Activated B cell treated with CpG ODN at 0.5 μM for 24 hours (primary cell): ENCODE results near the gene CTSL. TPM values are rescaled to one million over a fixed set of nuclear protein-coding genes. Genes with fewer than 3 reads are reported as not detected.
"Not testable (repeated sequence)": the region's sequence is repeated elsewhere in the genome, so short reads cannot be mapped to it uniquely, and the experiment has no call there.

Source experiments
- ATAC-seq: fragments of 200-7000 bp; cut with Tn5 transposase; one replicate; pipeline ENCODE4 v1.10.0; 2021; ENCODE audit warnings: low read depth, mild to moderate bottlenecking, moderate library complexity
- CTCF ChIA-PET: fragments of 350-600 bp; sonication (Branson Sonifier 250); formaldehyde crosslinking; loops from one replicate; lab custom pipeline; 2021; ENCODE audit warnings: antibody characterized with exemption; lab: Charles Lee
- POLR2A ChIA-PET: fragments of 350-600 bp; sonication (Branson Sonifier 250); formaldehyde crosslinking; loops from one replicate; lab custom pipeline; 2021; ENCODE audit warnings: antibody characterized with exemption; lab: Charles Lee
- DNase-seq: peaks from one replicate; pipeline ENCODE4 v3.0.0; 2022
- H3K27ac Mint-ChIP-seq: one replicate; pipeline ENCODE4 v1.8.0; 2020; ENCODE audit warnings: mixed read lengths
- H3K27me3 Mint-ChIP-seq: one replicate; pipeline ENCODE4 v1.8.0; 2021; ENCODE audit warnings: mixed read lengths
- H3K36me3 Mint-ChIP-seq: one replicate; pipeline ENCODE4 v1.8.0; 2021; ENCODE audit warnings: low read depth, mixed read lengths
- H3K4me1 Mint-ChIP-seq: one replicate; pipeline ENCODE4 v1.8.0; 2021; ENCODE audit warnings: mixed read lengths
- H3K4me3 Mint-ChIP-seq: one replicate; pipeline ENCODE4 v1.8.0; 2020; ENCODE audit warnings: mild to moderate bottlenecking, mixed read lengths
- H3K9me3 Mint-ChIP-seq: one replicate; pipeline ENCODE4 v1.8.0; 2020; ENCODE audit warnings: mixed read lengths
- CTCF ChIP-seq: fragments of 200-600 bp; IDR thresholded peaks from one replicate; pipeline ENCODE4 v1.8.0; 2022; ENCODE audit warnings: antibody characterized with exemption, mild to moderate bottlenecking
- intact Hi-C: fragments of 100-400 bp; cut with micrococcal nuclease; formaldehyde crosslinking; loops from one replicate; pipeline ENCODE4 v1.15.1; 2024
- total RNA-seq: library from RNA; stranded (reverse); gene quantifications from 2 replicates; pipeline ENCODE4 v1.2.3, GENCODE V29; 2022

The CTSL gene
- total RNA-seq, 1 donor from 2014 or later, result 0.49 TPM

- TF ChIP-seq CTCF, result no peak
- no peak overlapping the region for H3K4me3 Mint-ChIP-seq
- intact Hi-C loops, result no loop called here
- peaks cover 3% of the 10 kb centered on the region for H3K27me3 Mint-ChIP-seq
- ChIA-PET POLR2A (no interaction called here), CTCF (no interaction called here)
- H3K27ac Mint-ChIP-seq, result no peak overlapping the region
- H3K9me3 Mint-ChIP-seq, result peaks cover 9% of the 10 kb centered on the region
- H3K36me3 Mint-ChIP-seq, result no peaks in the 10 kb centered on the region
- DNase-seq (no peak), ATAC-seq (no peak)
- H3K4me1 Mint-ChIP-seq, result no peaks in the 10 kb centered on the region
These were observed 23.6 kb downstream of the CTSL start for GRCh38 chr9:87749335-87750035.

- H3K4me3 Mint-ChIP-seq, result no peak overlapping the region
- no peak overlapping the region for H3K27ac Mint-ChIP-seq
- ATAC-seq, result no peak
- intact Hi-C loops, result no loop called here
- no peak for TF ChIP-seq CTCF
- H3K9me3 Mint-ChIP-seq, result peaks cover 12% of the 10 kb centered on the region
- H3K4me1 Mint-ChIP-seq, result no peaks in the 10 kb centered on the region
- POLR2A ChIA-PET, result no interaction called here
- CTCF ChIA-PET, result no interaction called here
- no peak for DNase-seq
- H3K27me3 Mint-ChIP-seq, result peaks cover 3% of the 10 kb centered on the region
- H3K36me3 Mint-ChIP-seq, result no peaks in the 10 kb centered on the region
These were observed 24.8 kb downstream of the CTSL start for GRCh38 chr9:87750726-87751125.

GRCh38 chr9:87751423-87751822 lies 25.5 kb downstream of the CTSL start:
- Mint-ChIP-seq H3K4me3 (no peak overlapping the region), H3K9me3 (peaks cover 12% of the 10 kb centered on the region), H3K27ac (no peak overlapping the region), H3K4me1 (no peaks in the 10 kb centered on the region), H3K27me3 (peaks cover 3% of the 10 kb centered on the region), H3K36me3 (no peaks in the 10 kb centered on the region)
- ChIA-PET POLR2A (no interaction called here), CTCF (no interaction called here)
- DNase-seq (no peak), ATAC-seq (no peak)
- TF ChIP-seq CTCF, result no peak
- intact Hi-C loops, result no loop called here

- intact Hi-C loops, result no loop called here
- peaks cover 3% of the 10 kb centered on the region for H3K27me3 Mint-ChIP-seq
- ChIA-PET CTCF (no interaction called here), POLR2A (no interaction called here)
- ATAC-seq (no peak), DNase-seq (no peak)
- H3K4me1 Mint-ChIP-seq, result no peaks in the 10 kb centered on the region
- no peaks in the 10 kb centered on the region for H3K36me3 Mint-ChIP-seq
- no peak overlapping the region for H3K27ac Mint-ChIP-seq
- TF ChIP-seq CTCF, result no peak
- H3K4me3 Mint-ChIP-seq, result no peak overlapping the region
- peaks cover 12% of the 10 kb centered on the region for H3K9me3 Mint-ChIP-seq
These were observed 25.9 kb downstream of the CTSL start for GRCh38 chr9:87751868-87752267.

GRCh38 chr9:87753313-87753712 lies 27.4 kb downstream of the CTSL start:
- Mint-ChIP-seq H3K4me1 (no peaks in the 10 kb centered on the region), H3K27me3 (peaks cover 3% of the 10 kb centered on the region), H3K9me3 (peaks cover 12% of the 10 kb centered on the region), H3K27ac (no peak overlapping the region), H3K4me3 (no peak overlapping the region), H3K36me3 (no peaks in the 10 kb centered on the region)
- no peak for ATAC-seq
- CTCF ChIA-PET, result no interaction called here
- intact Hi-C loops, result no loop called here
- DNase-seq, result no peak
- no peak for TF ChIP-seq CTCF
- POLR2A ChIA-PET, result no interaction called here

- H3K4me1 Mint-ChIP-seq, H3K27me3 Mint-ChIP-seq, H3K36me3 Mint-ChIP-seq, H3K4me3 Mint-ChIP-seq, ATAC-seq, H3K27ac Mint-ChIP-seq, intact Hi-C loops, POLR2A ChIA-PET, H3K9me3 Mint-ChIP-seq, CTCF ChIA-PET, DNase-seq: not testable (repeated sequence)
These were observed 32.4 kb downstream of the CTSL start for GRCh38 chr9:87758330-87758729.

GRCh38 chr9:87759980-87760379 lies 34.1 kb downstream of the CTSL start:
- DNase-seq, intact Hi-C loops, POLR2A ChIA-PET, H3K36me3 Mint-ChIP-seq, H3K27ac Mint-ChIP-seq, ATAC-seq, H3K4me3 Mint-ChIP-seq, H3K9me3 Mint-ChIP-seq, H3K27me3 Mint-ChIP-seq, H3K4me1 Mint-ChIP-seq, CTCF ChIA-PET: not testable (repeated sequence)
